Neural progenitor cell (in vitro differentiated cells): ENCODE measurements around the gene PHYHD1. TPM values are rescaled to one million over a fixed set of nuclear protein-coding genes. Genes with fewer than 3 reads are reported as not detected.

Experiments used
- DNase-seq: peaks from one replicate; pipeline ENCODE4 v3.0.0-alpha.2; 2016; ENCODE audit warnings: low spot score
- H2AFZ ChIP-seq: fragments of 200-600 bp; sonication (generic); replicated peaks from 2 replicates; pipeline ENCODE4 v1.6.1; 2016; ENCODE audit warnings: antibody characterized with exemption
- H3F3A ChIP-seq: fragments of 200-600 bp; sonication (generic); 2 replicates; pipeline ENCODE4 v1.6.1; 2016; ENCODE audit warnings: antibody characterized with exemption, low read depth
- H3K27ac ChIP-seq: fragments of 200-600 bp; sonication (generic); 2 replicates; pipeline ENCODE4 v1.5.1; 2016; ENCODE audit warnings: mild to moderate bottlenecking
- H3K27me3 ChIP-seq: fragments of 200-600 bp; sonication (generic); 2 replicates; pipeline ENCODE4 v1.6.1; 2016; ENCODE audit warnings: mild to moderate bottlenecking, moderate library complexity
- H3K36me3 ChIP-seq: fragments of 200-600 bp; sonication (generic); 2 replicates; pipeline ENCODE4 v1.5.1; 2016
- H3K4me1 ChIP-seq: fragments of 200-600 bp; sonication (generic); 2 replicates; pipeline ENCODE4 v1.6.1; 2016; ENCODE audit warnings: mixed run types
- H3K4me2 ChIP-seq: fragments of 200-600 bp; sonication (generic); 2 replicates; pipeline ENCODE4 v1.6.1; 2016
- H3K4me3 ChIP-seq: fragments of 200-600 bp; sonication (generic); 2 replicates; pipeline ENCODE4 v1.5.1; 2016
- H3K79me2 ChIP-seq: fragments of 200-600 bp; sonication (generic); 2 replicates; pipeline ENCODE4 v1.6.1; 2016; ENCODE audit warnings: low read depth
- H3K9ac ChIP-seq: fragments of 200-600 bp; sonication (generic); 2 replicates; pipeline ENCODE4 v1.6.1; 2016
- H3K9me3 ChIP-seq: fragments of 200-600 bp; sonication (generic); 2 replicates; pipeline ENCODE4 v1.5.1; 2016; ENCODE audit warnings: low read depth
- H4K20me1 ChIP-seq: fragments of 200-600 bp; sonication (generic); 2 replicates; pipeline ENCODE4 v1.6.1; 2016; ENCODE audit warnings: low read depth
- H3K27ac Mint-ChIP-seq: 3 replicates; pipeline ENCODE4 v1.8.0; 2021; ENCODE audit warnings: mixed read lengths
- H3K27me3 Mint-ChIP-seq: 2 replicates; pipeline ENCODE4 v1.8.0; 2022; ENCODE audit warnings: low read depth, mild to moderate bottlenecking, inconsistent platforms, moderate library complexity, mixed read lengths; ENCODE audit not compliant: insufficient read depth
- H3K36me3 Mint-ChIP-seq: 3 replicates; pipeline ENCODE4 v1.8.0; 2021; ENCODE audit warnings: mixed read lengths
- H3K4me1 Mint-ChIP-seq: 3 replicates; pipeline ENCODE4 v1.8.0; 2021; ENCODE audit warnings: mixed read lengths
- H3K4me3 Mint-ChIP-seq: 3 replicates; pipeline ENCODE4 v1.8.0; 2021; ENCODE audit warnings: mild to moderate bottlenecking, moderate library complexity, mixed read lengths
- H3K9me3 Mint-ChIP-seq: 3 replicates; pipeline ENCODE4 v1.8.0; 2020; ENCODE audit warnings: mixed read lengths
- EZH2 ChIP-seq: fragments of 200-600 bp; sonication (generic); IDR thresholded peaks from 2 replicates; pipeline ENCODE4 v1.6.1; 2017; ENCODE audit warnings: antibody characterized with exemption, mild to moderate bottlenecking, moderate library complexity
- EZH2phosphoT487 ChIP-seq: fragments of 200-600 bp; sonication (generic); IDR thresholded peaks from 2 replicates; pipeline ENCODE4 v1.6.1; 2017; ENCODE audit warnings: antibody characterized with exemption
- total RNA-seq: library from RNA; depleted of rRNA; stranded (reverse); fragments of >200 nt; gene quantifications from 2 replicates; pipeline ENCODE4 v1.2.3, GENCODE V29; 2015; ENCODE audit warnings: low replicate concordance
- TF ChIP-seq, protein P1 (sequence below): fragments of 200-600 bp; sonication (generic); IDR thresholded peaks from 2 replicates; pipeline ENCODE4 v1.5.1; 2017; ENCODE audit warnings: antibody characterized with exemption, mild to moderate bottlenecking

The PHYHD1 gene
- total RNA-seq, 1 donor from 2014 or later: 15.2 TPM

DNA sequence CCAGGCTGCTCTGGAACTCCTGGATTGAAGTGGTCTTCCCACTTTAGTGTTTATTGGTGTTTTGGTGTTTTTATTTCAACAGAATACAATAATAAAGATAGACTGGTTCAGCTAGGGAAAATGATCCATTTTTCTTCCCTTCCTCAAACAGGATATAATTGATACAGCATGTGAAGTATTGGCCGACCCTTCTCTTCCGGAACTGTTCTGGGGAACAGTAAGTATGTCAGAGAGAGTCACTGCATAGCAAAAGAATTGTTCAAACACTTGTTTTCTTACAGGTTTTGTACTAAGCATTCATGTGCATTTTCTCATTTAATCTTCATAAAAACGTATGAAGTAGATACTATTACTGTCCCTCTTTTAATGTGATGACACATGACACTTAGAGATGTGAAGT, 58.3 kb downstream of the PHYHD1 start:
- no peak overlapping the region for H3K4me2 ChIP-seq
- TF ChIP-seq EZH2phosphoT487 (no peak), EZH2 (no peak)
- TF ChIP-seq, protein P1, sequence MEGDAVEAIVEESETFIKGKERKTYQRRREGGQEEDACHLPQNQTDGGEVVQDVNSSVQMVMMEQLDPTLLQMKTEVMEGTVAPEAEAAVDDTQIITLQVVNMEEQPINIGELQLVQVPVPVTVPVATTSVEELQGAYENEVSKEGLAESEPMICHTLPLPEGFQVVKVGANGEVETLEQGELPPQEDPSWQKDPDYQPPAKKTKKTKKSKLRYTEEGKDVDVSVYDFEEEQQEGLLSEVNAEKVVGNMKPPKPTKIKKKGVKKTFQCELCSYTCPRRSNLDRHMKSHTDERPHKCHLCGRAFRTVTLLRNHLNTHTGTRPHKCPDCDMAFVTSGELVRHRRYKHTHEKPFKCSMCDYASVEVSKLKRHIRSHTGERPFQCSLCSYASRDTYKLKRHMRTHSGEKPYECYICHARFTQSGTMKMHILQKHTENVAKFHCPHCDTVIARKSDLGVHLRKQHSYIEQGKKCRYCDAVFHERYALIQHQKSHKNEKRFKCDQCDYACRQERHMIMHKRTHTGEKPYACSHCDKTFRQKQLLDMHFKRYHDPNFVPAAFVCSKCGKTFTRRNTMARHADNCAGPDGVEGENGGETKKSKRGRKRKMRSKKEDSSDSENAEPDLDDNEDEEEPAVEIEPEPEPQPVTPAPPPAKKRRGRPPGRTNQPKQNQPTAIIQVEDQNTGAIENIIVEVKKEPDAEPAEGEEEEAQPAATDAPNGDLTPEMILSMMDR: no peak
- H3K4me3 ChIP-seq: no peak overlapping the region
- no peaks in the 10 kb centered on the region for H3K79me2 ChIP-seq
- no peaks in the 10 kb centered on the region for H3K9me3 ChIP-seq
- Mint-ChIP-seq H3K27me3 (no peaks in the 10 kb centered on the region), H3K4me3 (no peak overlapping the region), H3K4me1 (no peaks in the 10 kb centered on the region), H3K36me3 (peaks cover 42% of the 10 kb centered on the region), H3K27ac (no peak overlapping the region), H3K9me3 (no peaks in the 10 kb centered on the region)
- no peaks in the 10 kb centered on the region for H3K27me3 ChIP-seq
- no peak overlapping the region for H2AFZ ChIP-seq
- no peaks in the 10 kb centered on the region for H3F3A ChIP-seq
- no peaks in the 10 kb centered on the region for H3K36me3 ChIP-seq
- H4K20me1 ChIP-seq: no peaks in the 10 kb centered on the region
- H3K9ac ChIP-seq: no peak overlapping the region
- no peak overlapping the region for H3K27ac ChIP-seq
- no peaks in the 10 kb centered on the region for H3K4me1 ChIP-seq
- DNase-seq: no peak

DNA sequence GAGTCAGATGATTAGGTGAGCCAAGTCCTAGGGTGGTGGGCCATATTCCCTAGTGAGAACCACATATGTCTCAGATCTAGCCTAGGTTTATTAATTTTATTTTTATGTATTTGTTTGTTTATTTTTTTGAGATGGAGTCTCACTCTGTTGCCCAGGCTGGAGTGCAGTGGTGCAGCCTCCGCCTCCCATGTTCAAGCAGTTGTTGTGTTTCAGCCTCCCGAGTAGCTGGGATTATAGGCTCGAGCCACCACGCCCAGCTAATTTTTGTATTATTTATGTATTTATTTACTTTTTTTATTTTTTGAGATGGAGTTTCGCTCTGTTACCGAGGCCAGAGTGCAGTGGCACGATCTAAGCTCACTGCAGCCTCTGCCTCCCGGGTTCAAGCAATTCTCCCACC, 62.8 kb downstream of the PHYHD1 start:
- H2AFZ ChIP-seq: no peak overlapping the region
- no peaks in the 10 kb centered on the region for H4K20me1 ChIP-seq
- no peaks in the 10 kb centered on the region for H3K36me3 ChIP-seq
- no peaks in the 10 kb centered on the region for H3K27me3 ChIP-seq
- no peaks in the 10 kb centered on the region for H3K9me3 ChIP-seq
- H3K27ac ChIP-seq: no peak overlapping the region
- Mint-ChIP-seq H3K36me3 (peaks cover 56% of the 10 kb centered on the region), H3K4me3 (no peak overlapping the region), H3K27ac (no peak overlapping the region), H3K27me3 (peaks cover 2% of the 10 kb centered on the region), H3K9me3 (no peaks in the 10 kb centered on the region), H3K4me1 (no peaks in the 10 kb centered on the region)
- DNase-seq: no peak
- no peak overlapping the region for H3K4me3 ChIP-seq
- no peak overlapping the region for H3K9ac ChIP-seq
- TF ChIP-seq, protein P1: no peak
- TF ChIP-seq EZH2 (no peak), EZH2phosphoT487 (no peak)
- no peak overlapping the region for H3K4me2 ChIP-seq
- no peaks in the 10 kb centered on the region for H3F3A ChIP-seq
- H3K79me2 ChIP-seq: no peaks in the 10 kb centered on the region
- H3K4me1 ChIP-seq: no peaks in the 10 kb centered on the region

DNA sequence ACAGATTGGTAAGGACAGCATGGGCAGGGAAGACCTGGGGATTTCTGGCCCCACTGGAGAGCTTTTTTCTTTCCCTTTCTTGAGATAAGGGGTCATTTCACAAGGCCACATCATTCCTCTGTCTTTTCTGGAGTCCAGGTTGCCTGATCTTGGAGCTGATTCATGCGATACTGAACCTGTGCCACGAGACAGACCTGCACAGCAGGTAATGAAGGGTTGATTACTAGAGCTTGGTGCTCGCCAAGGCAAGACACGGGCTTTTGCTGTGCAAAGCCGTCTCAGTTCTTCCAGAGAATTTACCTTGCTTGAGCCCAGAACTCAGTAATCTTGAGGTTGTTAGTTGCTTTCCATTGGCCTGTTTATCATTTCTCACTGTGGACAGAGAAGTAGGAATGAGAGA, 65.9 kb downstream of the PHYHD1 start:
- no peak overlapping the region for H3K27ac ChIP-seq
- H3K27me3 ChIP-seq: no peaks in the 10 kb centered on the region
- DNase-seq: no peak
- no peaks in the 10 kb centered on the region for H3K9me3 ChIP-seq
- H4K20me1 ChIP-seq: no peaks in the 10 kb centered on the region
- H3K4me3 ChIP-seq: no peak overlapping the region
- no peak overlapping the region for H3K4me3 Mint-ChIP-seq
- H3K4me1 ChIP-seq: no peaks in the 10 kb centered on the region
- no peaks in the 10 kb centered on the region for H3K4me1 Mint-ChIP-seq
- H3K79me2 ChIP-seq: no peaks in the 10 kb centered on the region
- TF ChIP-seq, protein P1: no peak
- TF ChIP-seq EZH2: no peak
- TF ChIP-seq EZH2phosphoT487: no peak
- H3K36me3 Mint-ChIP-seq: peaks cover 37% of the 10 kb centered on the region
- H3K9me3 Mint-ChIP-seq: no peaks in the 10 kb centered on the region
- no peaks in the 10 kb centered on the region for H3K36me3 ChIP-seq
- H3K4me2 ChIP-seq: no peak overlapping the region
- H3F3A ChIP-seq: no peaks in the 10 kb centered on the region
- H3K27me3 Mint-ChIP-seq: peaks cover 2% of the 10 kb centered on the region
- no peak overlapping the region for H3K27ac Mint-ChIP-seq
- H3K9ac ChIP-seq: no peak overlapping the region
- no peak overlapping the region for H2AFZ ChIP-seq
